Mesenchymal stem cell (in vitro differentiated cells and primary cell): ENCODE measurements around the gene STIM1.
A peak's percentile ranks its signal among the peaks of the same experiment; 100 is the strongest.

ENCODE experiments used
- DNase-seq: peaks from one replicate; pipeline ENCODE4 v3.0.0-alpha.2; 2013
- H2AFZ ChIP-seq: one replicate; pipeline ENCODE4 v1.6.1; 2013; ENCODE audit warnings: low read depth, mild to moderate bottlenecking, control low read depth, inconsistent platforms, low read length, moderate library complexity
- H2AK5ac ChIP-seq: 2 replicates; pipeline ENCODE4 v1.6.1; 2013; ENCODE audit warnings: low read length, moderate library complexity, mild to moderate bottlenecking, inconsistent platforms; ENCODE audit not compliant: severe bottlenecking
- H2BK120ac ChIP-seq: one replicate; pipeline ENCODE4 v1.6.1; 2013; ENCODE audit warnings: low read depth, mild to moderate bottlenecking, inconsistent platforms, low read length, moderate library complexity
- H2BK12ac ChIP-seq, 2 experiments: one replicate each; pipeline ENCODE4 v1.6.1; 2013; ENCODE audit warnings: inconsistent platforms in 2 of 2, low read length in 2 of 2, mild to moderate bottlenecking in 2 of 2, moderate library complexity in 2 of 2, control low read depth in 1 of 2
- H2BK15ac ChIP-seq: one replicate; pipeline ENCODE4 v1.6.1; 2013; ENCODE audit warnings: mild to moderate bottlenecking, low read depth, inconsistent platforms; ENCODE audit not compliant: poor library complexity, severe bottlenecking
- H2BK5ac ChIP-seq: 2 replicates; pipeline ENCODE4 v1.6.1; 2013; ENCODE audit warnings: low read depth, mild to moderate bottlenecking, low read length, control low read depth, inconsistent platforms; ENCODE audit not compliant: poor library complexity, severe bottlenecking
- H3K14ac ChIP-seq, 2 experiments: one replicate each; pipeline ENCODE4 v1.6.1; 2013; ENCODE audit warnings: inconsistent platforms in 2 of 2, low read length in 2 of 2, control low read depth in 1 of 2, mild to moderate bottlenecking in 1 of 2, moderate library complexity in 1 of 2
- H3K18ac ChIP-seq, 2 experiments: one replicate each; pipeline ENCODE4 v1.6.1; 2013; ENCODE audit warnings: inconsistent platforms in 2 of 2, low read length in 2 of 2, control low read depth in 1 of 2, low read depth in 1 of 2, mild to moderate bottlenecking in 1 of 2
- H3K23ac ChIP-seq, 2 experiments: one replicate each; pipeline ENCODE4 v1.6.1; 2013; ENCODE audit warnings: inconsistent platforms in 2 of 2, low read length in 2 of 2, mild to moderate bottlenecking in 2 of 2, moderate library complexity in 2 of 2, control low read depth in 1 of 2
- H3K27ac ChIP-seq: 2 replicates; pipeline ENCODE4 v1.5.1; 2013; ENCODE audit warnings: mild to moderate bottlenecking, moderate library complexity, low read length, control low read depth, inconsistent platforms; ENCODE audit not compliant: poor library complexity, severe bottlenecking
- H3K27me3 ChIP-seq, 2 experiments: 2 replicates each; pipeline versions ENCODE4 v1.6.1 to v1.7.0; 2013; ENCODE audit warnings: low read length in 2 of 2, mild to moderate bottlenecking in 2 of 2, moderate library complexity in 2 of 2, control low read depth in 1 of 2, inconsistent platforms in 1 of 2; ENCODE audit not compliant: control insufficient read depth in 1 of 2, insufficient read depth in 1 of 2
- H3K36me3 ChIP-seq, 2 experiments: 2 replicates each; pipeline versions ENCODE4 v1.6.1 to v1.7.0; 2013; ENCODE audit warnings: low read length in 2 of 2, control low read depth in 1 of 2, inconsistent platforms in 1 of 2, low read depth in 1 of 2, mild to moderate bottlenecking in 1 of 2; ENCODE audit not compliant: insufficient read depth in 2 of 2, control insufficient read depth in 1 of 2
- H3K4ac ChIP-seq, 2 experiments: one replicate each; pipeline ENCODE4 v1.6.1; 2013; ENCODE audit warnings: inconsistent platforms in 2 of 2, low read length in 2 of 2, mild to moderate bottlenecking in 2 of 2, moderate library complexity in 2 of 2, control low read depth in 1 of 2, low read depth in 1 of 2
- H3K4me1 ChIP-seq: 2 replicates; pipeline ENCODE4 v1.6.1; 2013; ENCODE audit warnings: low read depth, low read length, control low read depth; ENCODE audit not compliant: control insufficient read depth, insufficient read depth
- H3K4me2 ChIP-seq: 2 replicates; pipeline ENCODE4 v1.6.1; 2013; ENCODE audit warnings: low read length, mild to moderate bottlenecking, inconsistent platforms; ENCODE audit not compliant: poor library complexity, severe bottlenecking
- H3K4me3 ChIP-seq, 2 experiments: 2 replicates each; pipeline versions ENCODE4 v1.5.1 to v1.7.0; 2013; ENCODE audit warnings: low read length in 2 of 2, mild to moderate bottlenecking in 2 of 2, control low read depth in 1 of 2, low read depth in 1 of 2; ENCODE audit not compliant: insufficient read depth in 1 of 2
- H3K79me1 ChIP-seq: replicated peaks from 2 replicates; pipeline ENCODE4 v1.6.1; 2013; ENCODE audit warnings: mild to moderate bottlenecking, control low read depth, low read length, inconsistent platforms; ENCODE audit not compliant: poor library complexity, severe bottlenecking
- H3K9ac ChIP-seq: 2 replicates; pipeline ENCODE4 v1.7.0; 2013; ENCODE audit warnings: mild to moderate bottlenecking, low read length, moderate library complexity
- H3K9me3 ChIP-seq: 2 replicates; pipeline ENCODE4 v1.7.0; 2013; ENCODE audit warnings: mild to moderate bottlenecking, low read length; ENCODE audit not compliant: control insufficient read depth
- H4K8ac ChIP-seq: one replicate; pipeline ENCODE4 v1.6.1; 2013; ENCODE audit warnings: inconsistent platforms, mild to moderate bottlenecking, low read length, moderate library complexity
- H4K91ac ChIP-seq: one replicate; pipeline ENCODE4 v1.6.1; 2013; ENCODE audit warnings: mild to moderate bottlenecking, low read length, inconsistent platforms
- WGBS: methylation state at CpG from one replicate; pipeline ENCODE4 v1.1.7; 2013; ENCODE audit warnings: mixed read lengths; 5-methylcytosine and 5-hydroxymethylcytosine counted together

Gene STIM1

DNA sequence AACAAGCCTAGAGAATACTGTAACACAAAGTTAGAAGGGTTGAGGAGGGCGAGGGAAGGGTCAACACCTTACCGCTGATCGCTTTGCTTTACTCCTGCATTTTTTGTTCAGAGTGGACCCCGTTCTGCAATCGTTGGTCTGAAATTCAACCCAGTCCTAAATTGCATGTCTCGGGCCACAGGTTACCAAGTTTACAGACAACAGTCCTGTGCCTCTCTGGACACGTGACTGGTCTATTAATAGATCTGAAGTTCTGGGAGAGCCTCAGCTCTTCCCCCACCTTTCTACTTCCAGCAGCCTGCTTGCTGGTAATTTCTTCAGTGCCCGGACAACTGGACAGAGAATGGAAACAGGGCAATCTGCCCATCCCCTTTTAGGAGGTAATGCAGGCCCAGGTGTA, 74.2 kb downstream of the STIM1 start:
- Histone ChIP-seq H2BK5ac (no peak overlapping the region), H3K9ac (no peak overlapping the region), H3K27me3 (no peaks in the 10 kb centered on the region), H3K79me1 (peaks cover 30% of the 10 kb centered on the region), H3K4me3 (no peak overlapping the region), H3K4me2 (no peak overlapping the region), H3K14ac (no peak overlapping the region), H4K91ac (no peak overlapping the region), H3K27ac (peak overlapping the region; percentile 64), H4K8ac (no peak overlapping the region), H3K18ac (peak overlapping the region; percentile 28 to 37), H2BK15ac (no peak overlapping the region), H3K23ac (no peak overlapping the region), H3K9me3 (no peaks in the 10 kb centered on the region), H2BK120ac (peak overlapping the region; percentile 35), H2AFZ (no peak overlapping the region), H3K36me3 (no peaks in the 10 kb centered on the region), H3K4ac (no peak overlapping the region), H2BK12ac (no peak overlapping the region), H2AK5ac (peak overlapping the region; percentile 43), H3K4me1 (peaks cover 11% of the 10 kb centered on the region)
- 62% methylated on average over 8 of the region's 8 CpGs for WGBS
- DNase-seq = peak; percentile 67

- WGBS = 95% methylated on average over 2 of the region's 2 CpGs
- no peak overlapping the region for H2AFZ ChIP-seq
These were observed 77.2 kb downstream of the STIM1 start for GRCh38 chr11:3932698-3933097.

DNA sequence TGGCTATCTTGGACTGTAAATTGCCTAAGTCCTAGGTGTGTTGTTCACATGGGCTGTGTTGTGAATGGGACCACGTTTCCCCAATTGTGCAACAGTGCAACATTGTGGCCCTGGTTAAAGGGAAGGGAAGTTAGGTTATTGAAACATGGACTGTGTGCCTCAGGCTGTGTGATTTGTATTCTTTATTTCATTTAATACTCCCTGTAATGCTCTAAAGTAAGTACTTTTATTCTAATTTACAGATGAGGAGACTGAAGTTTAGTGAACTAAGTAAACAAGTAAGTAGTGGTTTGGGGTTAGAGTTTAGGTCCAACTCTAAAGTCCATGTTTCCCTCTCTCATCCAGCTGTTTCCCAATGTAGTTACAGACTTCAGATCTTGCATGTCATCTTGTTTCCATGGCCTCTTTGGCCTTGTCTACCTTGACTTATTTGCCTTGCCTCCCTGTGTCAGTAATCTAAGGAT, 77.7 kb downstream of the STIM1 start:
- no peak overlapping the region for H4K91ac ChIP-seq
- no peak overlapping the region for H2BK15ac ChIP-seq
- no peak overlapping the region for H3K14ac ChIP-seq
- peaks cover 35% of the 10 kb centered on the region for H3K79me1 ChIP-seq
- H3K9me3 ChIP-seq = no peaks in the 10 kb centered on the region
- no peaks in the 10 kb centered on the region for H3K27me3 ChIP-seq
- no peak overlapping the region for H2BK120ac ChIP-seq
- H3K27ac ChIP-seq = no peak overlapping the region
- WGBS = 91% methylated on average over 1 of the region's 1 CpG
- no peak overlapping the region for H3K23ac ChIP-seq
- no peak overlapping the region for H3K18ac ChIP-seq
- no peak overlapping the region for H2AFZ ChIP-seq
- H2AK5ac ChIP-seq = no peak overlapping the region
- no peak overlapping the region for H4K8ac ChIP-seq
- no peak overlapping the region for H3K9ac ChIP-seq
- H3K4me3 ChIP-seq = no peak overlapping the region
- no peak overlapping the region for H2BK12ac ChIP-seq
- no peak overlapping the region for H3K4ac ChIP-seq
- peaks cover 9% of the 10 kb centered on the region for H3K4me1 ChIP-seq
- no peak overlapping the region for H2BK5ac ChIP-seq
- no peak overlapping the region for H3K4me2 ChIP-seq
- DNase-seq = no peak
- no peaks in the 10 kb centered on the region for H3K36me3 ChIP-seq

More at GRCh38 chr11:3932698-3933097, 77.2 kb downstream of the STIM1 start:
- H3K27me3 ChIP-seq = no peaks in the 10 kb centered on the region
- H3K14ac ChIP-seq = no peak overlapping the region
- no peak overlapping the region for H3K4me3 ChIP-seq
- H2AK5ac ChIP-seq = no peak overlapping the region
- H3K36me3 ChIP-seq = no peaks in the 10 kb centered on the region
- H3K9me3 ChIP-seq = no peaks in the 10 kb centered on the region
- no peak overlapping the region for H2BK15ac ChIP-seq
- H3K18ac ChIP-seq = no peak overlapping the region
- H3K4me2 ChIP-seq = no peak overlapping the region
- no peak overlapping the region for H2BK120ac ChIP-seq
- no peak for DNase-seq
- H3K27ac ChIP-seq = no peak overlapping the region
- no peak overlapping the region for H4K8ac ChIP-seq
- H3K9ac ChIP-seq = no peak overlapping the region
- H4K91ac ChIP-seq = no peak overlapping the region
- no peak overlapping the region for H3K4ac ChIP-seq
- H3K4me1 ChIP-seq = peaks cover 9% of the 10 kb centered on the region
- H2BK12ac ChIP-seq = no peak overlapping the region
- H3K23ac ChIP-seq = no peak overlapping the region
- peaks cover 36% of the 10 kb centered on the region for H3K79me1 ChIP-seq
- no peak overlapping the region for H2BK5ac ChIP-seq

DNA sequence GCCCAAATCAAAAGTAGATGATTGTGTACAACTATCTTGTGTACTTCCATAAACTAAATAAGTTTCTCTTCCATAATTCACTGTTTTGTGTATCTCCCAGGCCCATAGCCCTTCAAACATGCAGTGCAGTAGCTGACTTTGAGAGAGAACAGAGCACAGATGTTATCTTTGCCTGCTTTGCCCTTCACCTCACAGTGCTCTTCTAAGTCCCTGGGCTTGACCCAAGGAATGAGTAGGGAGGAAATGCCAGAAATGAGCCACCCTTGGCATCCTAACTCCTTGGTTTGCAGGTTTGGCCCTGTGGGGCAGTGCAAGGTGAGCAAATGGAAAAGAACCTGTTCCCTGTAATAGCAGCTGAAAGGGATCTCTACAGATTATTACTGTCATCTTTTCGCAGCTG, 79.2 kb downstream of the STIM1 start:
- Histone ChIP-seq H2BK120ac (no peak overlapping the region), H2AK5ac (no peak overlapping the region), H3K4me3 (no peak overlapping the region), H3K9ac (no peak overlapping the region), H3K4ac (no peak overlapping the region), H3K4me1 (peaks cover 7% of the 10 kb centered on the region), H2AFZ (no peak overlapping the region), H3K14ac (no peak overlapping the region), H3K23ac (no peak overlapping the region), H3K79me1 (peaks cover 35% of the 10 kb centered on the region), H3K18ac (no peak overlapping the region), H2BK5ac (no peak overlapping the region), H4K8ac (no peak overlapping the region), H2BK12ac (no peak overlapping the region), H2BK15ac (no peak overlapping the region), H3K9me3 (no peaks in the 10 kb centered on the region), H3K4me2 (no peak overlapping the region), H3K36me3 (no peaks in the 10 kb centered on the region), H3K27me3 (no peaks in the 10 kb centered on the region), H3K27ac (no peak overlapping the region), H4K91ac (no peak overlapping the region)
- no peak for DNase-seq
- WGBS = 97% methylated on average over 1 of the region's 1 CpG
